Activated naive CD4-positive, alpha-beta T cell treated with anti-CD3 and anti-CD28 coated beads, Interleukin-2, amount 10 ng/mL, durations not matched to agents 7 days and 5 days (primary cell): ENCODE measurements around the gene SDF4.
A peak's percentile ranks its signal among the peaks of the same experiment; 100 is the strongest.

Experiments used
- CTCF ChIA-PET: fragments of 350-600 bp; sonication (Branson Sonifier 250); formaldehyde crosslinking; loops from one replicate; lab custom pipeline; 2021; ENCODE audit warnings: antibody characterized with exemption; lab: Charles Lee
- DNase-seq: peaks from one replicate; pipeline ENCODE4 v3.0.0-alpha.2; 2020
- H3K27ac Mint-ChIP-seq: one replicate; pipeline ENCODE4 v1.8.0; 2021; ENCODE audit warnings: mild to moderate bottlenecking, moderate library complexity, mixed read lengths
- H3K27me3 Mint-ChIP-seq: one replicate; pipeline ENCODE4 v1.8.0; 2021; ENCODE audit warnings: mild to moderate bottlenecking, mixed read lengths
- H3K36me3 Mint-ChIP-seq: one replicate; pipeline ENCODE4 v1.8.0; 2021; ENCODE audit warnings: mixed read lengths
- H3K4me1 Mint-ChIP-seq: one replicate; pipeline ENCODE4 v1.8.0; 2021; ENCODE audit warnings: mixed read lengths
- H3K4me3 Mint-ChIP-seq: one replicate; pipeline ENCODE4 v1.8.0; 2021; ENCODE audit warnings: mild to moderate bottlenecking, moderate library complexity, mixed read lengths
- H3K9me3 Mint-ChIP-seq: one replicate; pipeline ENCODE4 v1.8.0; 2021; ENCODE audit warnings: mixed read lengths

SDF4 gene

GRCh38 chr1:1231400-1232207, at the start of gene SDF4:
Gene SDF4 (minus strand): TSS chr1:1232001. CDS start chr1:1228772, 3,229 bp downstream.
- Mint-ChIP-seq H3K4me3 (peak within 1 kb of the TSS; percentile 95), H3K4me1 (peaks cover 29% of the 10 kb centered on the region), H3K9me3 (no peaks in the 10 kb centered on the region), H3K27ac (peak within 1 kb of the TSS; percentile 92), H3K36me3 (peaks cover 28% of the 10 kb centered on the region), H3K27me3 (no peaks in the 10 kb centered on the region)
- CTCF ChIA-PET = interaction anchor here (0.6 to 3.2 kb wide), 3 partner anchors 16 to 110 kb away, joined by 3 to 38 read pairs (median 5); no protein-coding TSS in a partner anchor
- peak; percentile 98 for DNase-seq

- H3K27me3 Mint-ChIP-seq = peaks cover 7% of the 10 kb centered on the region
- DNase-seq = no peak
- peaks cover under 1% of the 10 kb centered on the region for H3K4me1 Mint-ChIP-seq
- H3K27ac Mint-ChIP-seq = no peak overlapping the region
- H3K4me3 Mint-ChIP-seq = no peak overlapping the region
- H3K36me3 Mint-ChIP-seq = no peaks in the 10 kb centered on the region
- no peaks in the 10 kb centered on the region for H3K9me3 Mint-ChIP-seq
- CTCF ChIA-PET = no interaction called here
Measured at GRCh38 chr1:1280782-1281481, 49.1 kb upstream of the SDF4 start.

GRCh38 chr1:1279028-1279427, 47.2 kb upstream of the SDF4 start:
- no peak overlapping the region for H3K4me3 Mint-ChIP-seq
- H3K4me1 Mint-ChIP-seq = peaks cover 9% of the 10 kb centered on the region

GRCh38 chr1:1278620-1279019, 46.8 kb upstream of the SDF4 start:
- Mint-ChIP-seq H3K27ac (no peak overlapping the region), H3K4me3 (no peak overlapping the region)
- CTCF ChIA-PET = no interaction called here

More at GRCh38 chr1:1279028-1279427, 47.2 kb upstream of the SDF4 start:
- H3K36me3 Mint-ChIP-seq = no peaks in the 10 kb centered on the region
- no peak for DNase-seq
- H3K27me3 Mint-ChIP-seq = peaks cover 7% of the 10 kb centered on the region
- no peak overlapping the region for H3K27ac Mint-ChIP-seq
- CTCF ChIA-PET = no interaction called here
- no peaks in the 10 kb centered on the region for H3K9me3 Mint-ChIP-seq

DNA sequence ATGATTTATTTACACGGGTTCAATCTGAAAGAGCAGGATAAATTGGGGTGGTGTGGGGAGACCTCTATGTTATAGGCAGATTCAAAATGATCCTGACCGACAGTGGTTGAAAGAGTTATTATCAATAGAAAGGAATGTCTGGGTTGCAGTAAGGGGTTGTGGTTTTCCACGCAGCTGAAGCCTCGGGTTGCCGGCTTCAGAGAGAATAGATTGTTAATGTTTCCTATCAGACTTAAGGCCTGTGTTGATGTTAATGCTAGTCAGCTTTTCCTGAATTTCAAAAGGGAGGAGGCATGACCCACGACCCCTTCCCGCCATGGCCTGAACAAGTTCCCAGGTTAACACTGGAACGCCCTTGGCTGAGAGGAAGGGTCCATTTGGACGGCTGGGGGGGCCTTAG, 44.0 kb upstream of the SDF4 start:
- no peaks in the 10 kb centered on the region for H3K9me3 Mint-ChIP-seq
- H3K36me3 Mint-ChIP-seq = peaks cover 18% of the 10 kb centered on the region
- peak overlapping the region; percentile 39 for H3K4me3 Mint-ChIP-seq
- peaks cover 31% of the 10 kb centered on the region for H3K4me1 Mint-ChIP-seq
- H3K27me3 Mint-ChIP-seq = no peaks in the 10 kb centered on the region
- CTCF ChIA-PET = interaction anchor here (1.2 kb wide), 1 partner anchor 154 kb away, joined by 6 read pairs; no protein-coding TSS in a partner anchor
- no peak for DNase-seq
- H3K27ac Mint-ChIP-seq = no peak overlapping the region

More at GRCh38 chr1:1278620-1279019, 46.8 kb upstream of the SDF4 start:
- H3K4me1 Mint-ChIP-seq = peaks cover 9% of the 10 kb centered on the region
- H3K9me3 Mint-ChIP-seq = no peaks in the 10 kb centered on the region
- peaks cover 7% of the 10 kb centered on the region for H3K27me3 Mint-ChIP-seq
- no peak for DNase-seq
- no peaks in the 10 kb centered on the region for H3K36me3 Mint-ChIP-seq

- Mint-ChIP-seq H3K27ac (no peak overlapping the region), H3K36me3 (peaks cover 27% of the 10 kb centered on the region), H3K4me3 (peak overlapping the region; percentile 63), H3K4me1 (peaks cover 40% of the 10 kb centered on the region), H3K9me3 (no peaks in the 10 kb centered on the region), H3K27me3 (no peaks in the 10 kb centered on the region)
- CTCF ChIA-PET = interaction anchor here (1.2 kb wide), 1 partner anchor 153 kb away, joined by 6 read pairs; no protein-coding TSS in a partner anchor
- no peak for DNase-seq
Measured at GRCh38 chr1:1274931-1275431, 43.2 kb upstream of the SDF4 start.

DNA sequence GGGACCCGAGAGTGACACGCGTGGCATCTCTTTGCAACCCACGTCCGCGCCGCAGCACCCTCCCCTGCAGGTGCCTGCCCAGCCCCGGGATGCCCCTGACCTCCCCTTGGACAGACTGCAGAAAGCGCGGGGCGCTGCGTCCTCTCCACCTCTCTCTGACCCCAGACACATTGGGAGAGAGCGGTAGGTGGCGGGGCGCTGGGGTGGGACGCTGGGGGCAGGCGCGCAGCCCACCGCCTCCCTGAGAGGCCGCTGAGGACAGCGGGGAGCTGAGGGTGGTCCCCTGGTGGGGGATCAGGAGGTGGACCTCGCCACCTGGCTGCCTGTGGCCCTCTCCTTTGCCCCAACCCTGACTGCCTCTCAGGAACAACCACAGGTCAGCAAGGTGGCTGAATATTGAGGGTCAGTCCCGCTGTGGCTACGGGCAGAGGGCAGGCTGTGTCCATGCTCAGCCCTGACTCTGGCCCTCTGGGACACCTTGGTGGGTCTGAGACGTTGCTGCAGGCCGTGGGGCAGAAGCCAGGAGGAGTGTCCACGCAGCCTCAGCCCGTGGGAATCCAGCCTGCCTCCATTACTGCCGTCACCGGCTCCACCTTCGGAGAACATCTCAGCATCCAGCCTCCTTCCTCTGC, 42.6 kb upstream of the SDF4 start:
- peak overlapping the region; percentile 63 for H3K4me3 Mint-ChIP-seq
- peak overlapping the region; percentile 42 for H3K27ac Mint-ChIP-seq
- H3K9me3 Mint-ChIP-seq = no peaks in the 10 kb centered on the region
- no peaks in the 10 kb centered on the region for H3K27me3 Mint-ChIP-seq
- CTCF ChIA-PET = interaction anchor here (1.2 kb wide), 1 partner anchor 152 kb away, joined by 4 read pairs; no protein-coding TSS in a partner anchor
- H3K4me1 Mint-ChIP-seq = peaks cover 44% of the 10 kb centered on the region
- H3K36me3 Mint-ChIP-seq = peaks cover 30% of the 10 kb centered on the region
- no peak for DNase-seq

DNA sequence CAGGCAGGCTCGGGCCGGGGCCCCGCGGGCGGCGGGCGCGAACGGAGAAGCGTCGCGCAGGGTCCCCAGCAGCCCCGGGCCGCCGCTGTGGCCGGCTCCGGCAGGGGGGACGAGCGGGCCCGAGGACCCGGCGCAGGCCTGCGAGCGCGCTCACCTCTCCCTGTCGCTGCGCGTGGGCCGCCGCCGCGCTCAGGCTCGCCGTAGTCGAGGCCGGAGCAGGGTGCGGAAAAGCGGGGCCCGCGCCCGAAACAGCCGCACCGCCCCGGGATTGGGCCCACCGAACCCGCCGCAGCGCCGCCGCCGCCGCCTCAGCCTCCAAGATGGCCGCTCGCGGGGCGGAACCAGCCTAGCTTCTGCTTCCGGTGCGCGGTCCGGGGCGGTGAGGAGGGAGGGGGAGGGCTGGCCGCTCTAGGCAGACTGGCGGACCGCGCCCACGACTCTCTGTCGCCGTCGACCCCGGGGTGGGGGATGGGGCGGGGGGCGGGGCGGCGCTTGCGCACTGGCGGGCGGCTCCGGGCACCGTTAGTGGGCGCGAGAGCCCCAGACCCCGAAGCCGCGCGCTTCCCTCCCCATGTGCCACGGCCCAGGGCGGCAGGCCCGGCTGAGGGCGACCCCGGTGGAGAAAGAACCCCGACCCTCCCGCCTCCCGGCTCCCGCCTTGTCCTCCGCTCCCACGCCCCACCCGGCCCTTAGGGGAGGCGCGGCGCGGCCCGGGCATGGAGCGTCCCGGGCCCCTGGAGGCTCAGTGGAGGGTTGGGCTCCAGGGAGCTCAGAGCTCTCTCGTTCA, 41.9 kb upstream of the SDF4 start, which contains the start of gene UBE2J2:
Gene UBE2J2 (minus strand): TSS at position 343 of the 787 bp plus-strand sequence. CDS start 5,862 bp downstream, outside the sequence.
- peak within 1 kb of the TSS; percentile 87 for H3K27ac Mint-ChIP-seq
- peaks cover 30% of the 10 kb centered on the region for H3K36me3 Mint-ChIP-seq
- CTCF ChIA-PET = interaction anchor here (1.2 kb wide), 1 partner anchor 151 kb away, joined by 4 read pairs; no protein-coding TSS in a partner anchor
- H3K4me1 Mint-ChIP-seq = peaks cover 44% of the 10 kb centered on the region
- no peaks in the 10 kb centered on the region for H3K27me3 Mint-ChIP-seq
- peak; percentile 96 for DNase-seq
- peak within 1 kb of the TSS; percentile 90 for H3K4me3 Mint-ChIP-seq
- H3K9me3 Mint-ChIP-seq = no peaks in the 10 kb centered on the region

DNA sequence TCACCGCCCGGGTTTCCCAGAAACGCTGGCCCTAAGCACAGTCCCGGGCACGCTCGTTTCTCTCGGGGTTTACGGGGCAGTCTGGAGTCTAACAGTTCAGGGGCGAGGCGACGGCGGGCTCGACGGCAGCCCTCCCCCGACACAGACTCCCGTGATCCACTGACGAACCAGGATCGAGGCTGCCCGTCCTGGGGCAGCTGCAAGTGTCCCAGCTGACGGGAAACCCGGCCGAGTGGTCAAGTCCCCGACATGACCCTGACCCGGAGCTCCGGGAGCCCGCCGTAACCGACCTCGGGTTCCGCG, 41.4 kb upstream of the SDF4 start:
- CTCF ChIA-PET = interaction anchor here (1.2 kb wide), 1 partner anchor 151 kb away, joined by 4 read pairs; no protein-coding TSS in a partner anchor
- no peak for DNase-seq
- Mint-ChIP-seq H3K4me1 (peaks cover 44% of the 10 kb centered on the region), H3K4me3 (peak overlapping the region; percentile 90), H3K9me3 (no peaks in the 10 kb centered on the region), H3K27ac (peak overlapping the region; percentile 87), H3K36me3 (peaks cover 32% of the 10 kb centered on the region), H3K27me3 (no peaks in the 10 kb centered on the region)

DNA sequence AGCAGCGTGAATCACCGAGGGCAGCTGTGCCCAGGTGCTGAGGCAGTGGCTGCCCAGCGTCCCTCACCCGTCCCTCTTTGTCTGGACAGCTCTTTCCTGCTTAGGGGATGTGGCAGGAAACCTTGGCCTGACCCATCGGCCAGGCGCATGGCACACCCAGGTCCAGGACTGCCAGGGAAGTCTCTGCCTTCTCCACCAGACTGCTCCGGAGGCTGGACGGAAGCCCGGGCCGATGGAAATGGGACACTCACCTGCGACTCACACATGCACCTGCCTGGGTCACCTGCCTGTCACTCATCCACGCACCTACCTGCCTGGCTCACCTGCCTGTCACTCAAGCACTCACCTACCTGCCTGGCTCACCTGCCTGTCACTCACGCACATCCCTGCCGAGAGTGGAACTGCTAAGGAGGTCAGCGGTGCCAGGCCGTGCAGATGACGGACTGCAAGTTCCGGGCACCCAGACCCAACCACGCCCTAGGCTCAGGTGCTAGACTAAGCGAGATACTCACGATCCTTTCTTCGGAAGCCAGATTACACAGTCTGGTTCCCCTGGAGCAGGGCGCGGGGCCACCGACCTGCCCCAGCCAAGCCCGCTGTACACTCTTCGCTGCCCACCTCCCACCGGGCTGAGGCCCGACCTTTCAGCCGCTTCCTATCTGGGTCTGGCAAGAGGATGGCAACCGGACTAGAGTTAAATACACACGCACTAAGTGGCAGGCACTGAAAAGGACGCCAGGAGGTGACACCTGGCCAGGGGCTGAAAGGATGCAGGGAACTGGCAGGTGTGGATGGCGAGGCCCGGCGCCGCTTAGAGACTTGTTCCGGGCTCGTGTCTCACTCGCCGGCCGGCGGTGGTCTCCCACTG, 40.8 kb upstream of the SDF4 start:
- H3K9me3 Mint-ChIP-seq = no peaks in the 10 kb centered on the region
- peak overlapping the region; percentile 90 for H3K4me3 Mint-ChIP-seq
- peak overlapping the region; percentile 87 for H3K27ac Mint-ChIP-seq
- H3K4me1 Mint-ChIP-seq = peaks cover 44% of the 10 kb centered on the region
- H3K27me3 Mint-ChIP-seq = no peaks in the 10 kb centered on the region
- CTCF ChIA-PET = no interaction called here
- DNase-seq = peak; percentile 44
- H3K36me3 Mint-ChIP-seq = peaks cover 33% of the 10 kb centered on the region

DNA sequence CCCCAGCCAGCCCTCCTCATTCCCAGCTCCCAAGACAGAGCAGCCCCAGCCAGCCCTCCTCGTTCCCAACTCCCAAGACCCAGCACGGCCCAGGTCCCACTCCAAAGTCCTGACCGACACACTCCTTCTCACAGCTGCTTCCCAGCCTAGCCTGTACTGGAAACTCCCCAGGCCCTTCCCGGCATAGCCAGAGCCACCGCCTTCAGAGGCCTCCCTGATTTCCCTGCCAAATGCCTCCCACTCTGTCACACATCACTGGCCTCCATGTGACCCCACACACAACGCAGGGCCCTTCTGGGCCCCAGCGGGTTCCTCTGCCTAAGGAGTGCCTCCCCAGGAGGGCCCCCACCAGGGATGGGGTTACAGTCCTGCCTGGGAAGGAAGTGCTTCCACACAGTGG, 39.0 kb upstream of the SDF4 start:
- H3K4me3 Mint-ChIP-seq = peak overlapping the region; percentile 51
- no peak for DNase-seq
- peaks cover 40% of the 10 kb centered on the region for H3K36me3 Mint-ChIP-seq
- H3K27ac Mint-ChIP-seq = peak overlapping the region; percentile 29
- no peaks in the 10 kb centered on the region for H3K9me3 Mint-ChIP-seq
- CTCF ChIA-PET = interaction anchor here (1.1 kb wide), 2 partner anchors 148 to 286 kb away, joined by 3 read pairs; no protein-coding TSS in a partner anchor
- peaks cover 43% of the 10 kb centered on the region for H3K4me1 Mint-ChIP-seq
- H3K27me3 Mint-ChIP-seq = no peaks in the 10 kb centered on the region

DNA sequence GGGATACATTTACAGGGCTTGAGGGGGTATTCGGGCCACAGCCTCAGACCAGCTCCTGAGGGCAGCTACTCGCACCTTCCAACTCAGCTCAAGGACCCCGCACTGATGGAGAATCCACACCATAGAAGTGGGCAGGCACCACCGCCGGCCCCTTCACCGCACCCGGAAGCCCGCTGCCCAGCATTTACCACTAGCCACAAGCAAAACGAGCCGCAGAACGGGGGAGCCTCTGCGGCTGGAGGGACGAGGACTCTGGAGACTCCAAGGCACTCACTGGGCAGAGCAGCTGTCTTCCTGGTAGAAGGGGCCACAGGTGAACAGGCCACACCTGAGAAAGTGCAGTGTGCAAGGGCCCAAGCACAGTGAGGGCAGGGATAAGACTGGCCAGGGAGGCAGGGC, 36.5 kb upstream of the SDF4 start:
- no peak for DNase-seq
- H3K9me3 Mint-ChIP-seq = no peaks in the 10 kb centered on the region
- peaks cover 47% of the 10 kb centered on the region for H3K36me3 Mint-ChIP-seq
- no peak overlapping the region for H3K27ac Mint-ChIP-seq
- no peak overlapping the region for H3K4me3 Mint-ChIP-seq
- CTCF ChIA-PET = interaction anchor here (1.5 kb wide), 1 partner anchor 146 kb away, joined by 3 read pairs; no protein-coding TSS in a partner anchor
- no peaks in the 10 kb centered on the region for H3K27me3 Mint-ChIP-seq
- H3K4me1 Mint-ChIP-seq = peaks cover 35% of the 10 kb centered on the region
